GM19035 (cell line): ENCODE measurements around the gene PREB.
"Not testable (repeated sequence)": the region's sequence is repeated elsewhere in the genome, so short reads cannot be mapped to it uniquely, and the experiment has no call there.

ENCODE experiments used
- ATAC-seq: cut with Tn5 transposase; IDR thresholded peaks from one replicate; pipeline ENCODE4 v1.9.1; 2021; ENCODE audit not compliant: unreplicated experiment

PREB gene

DNA sequence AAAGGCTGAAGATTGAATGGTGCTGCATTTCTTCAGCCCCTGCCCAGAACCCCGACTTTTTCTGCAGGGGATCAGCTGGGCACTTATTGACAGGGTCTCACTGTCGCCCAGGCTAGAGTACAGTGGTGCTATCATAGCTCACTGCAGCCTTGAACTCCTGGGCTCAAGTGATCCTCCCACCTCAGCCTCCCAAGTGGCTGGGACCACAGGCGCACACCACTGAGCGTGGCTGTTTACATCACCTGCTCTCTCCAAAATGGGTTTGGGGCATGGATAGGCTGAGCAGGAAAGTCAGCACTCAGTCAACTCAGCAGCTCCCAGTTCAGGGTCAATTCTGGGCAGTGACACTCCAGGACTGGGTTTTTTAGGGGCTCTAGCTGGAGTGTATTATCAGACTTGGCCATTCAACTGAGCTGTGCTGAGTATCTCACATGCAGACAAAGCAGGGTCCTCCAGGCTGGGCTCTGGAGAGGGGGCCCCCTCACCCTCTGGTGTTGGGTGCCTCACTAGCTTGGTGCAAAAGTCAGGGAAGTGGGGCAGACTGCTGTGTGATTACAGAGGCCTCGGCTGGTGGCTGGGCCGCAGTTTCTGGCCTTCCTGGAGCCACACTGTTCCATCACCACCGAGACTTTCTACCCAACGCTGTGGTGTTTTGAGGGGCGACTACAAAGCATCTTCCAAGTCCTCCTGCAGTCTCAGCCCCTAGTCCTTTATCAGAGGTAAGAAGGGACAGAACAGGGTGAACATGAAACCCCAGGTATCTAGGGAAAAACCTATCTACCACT, 6.4 kb downstream of the PREB start:
- ATAC-seq, result no peak

GRCh38 chr2:27126252-27126710, 8.2 kb downstream of the PREB start:
- ATAC-seq, result no peak

DNA sequence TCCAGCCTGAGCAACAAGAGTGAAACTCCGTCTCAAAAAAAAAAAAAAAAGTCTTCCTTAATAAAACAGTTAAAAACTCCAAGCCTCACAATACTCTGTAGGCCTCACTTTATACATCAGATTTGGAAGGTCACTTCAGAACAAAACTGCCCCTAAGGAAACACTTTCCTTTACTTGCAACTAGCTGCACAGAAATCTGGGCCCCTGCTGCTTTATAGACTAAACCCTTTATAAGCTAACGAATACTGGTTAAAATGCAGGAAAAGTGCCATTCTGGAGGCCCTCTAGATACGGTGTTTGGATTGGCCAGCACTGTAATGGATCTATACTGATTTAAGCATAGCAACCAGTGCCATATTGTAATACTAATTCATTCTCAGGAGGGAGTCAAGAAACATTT, 9.3 kb downstream of the PREB start:
- ATAC-seq, result no peak

DNA sequence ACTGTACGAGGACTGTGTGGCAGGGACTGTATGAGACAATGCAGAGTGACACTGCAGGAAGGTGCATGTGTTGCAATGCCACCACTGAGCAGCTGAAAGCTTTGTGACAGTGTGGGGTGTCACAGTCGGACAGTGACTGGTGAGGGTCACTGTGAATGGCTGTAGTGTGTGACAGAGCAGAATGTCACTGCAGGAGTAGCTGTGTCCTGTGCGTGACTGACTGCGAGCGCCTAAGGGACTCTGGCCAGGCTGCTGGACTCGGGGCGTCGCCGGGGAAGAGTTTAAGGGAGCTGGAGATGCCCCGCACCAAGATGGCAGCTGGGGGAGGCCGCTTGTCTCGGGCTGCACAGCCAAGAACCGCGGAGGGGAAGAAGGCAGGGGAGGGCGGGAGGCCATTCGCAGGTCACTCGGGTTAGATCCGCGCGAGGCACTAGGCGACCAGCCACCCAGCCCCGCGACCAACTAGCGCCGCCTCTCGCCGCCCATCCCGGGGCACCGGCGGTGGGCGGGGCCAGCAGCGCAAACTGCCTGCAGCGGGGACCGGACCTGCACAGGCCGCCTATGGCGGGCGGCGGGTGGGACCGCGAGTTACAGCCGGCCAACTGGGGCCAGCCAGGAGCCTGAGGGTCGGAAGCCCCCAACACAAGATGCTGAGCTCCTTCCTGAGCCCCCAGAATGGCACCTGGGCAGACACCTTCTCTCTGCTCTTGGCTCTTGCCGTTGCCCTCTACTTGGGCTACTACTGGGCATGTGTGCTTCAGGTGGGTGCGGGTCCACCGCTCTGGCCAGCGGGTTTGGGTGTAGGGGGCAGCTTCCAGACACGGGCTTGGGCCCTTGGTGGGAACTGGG, 10.9 kb downstream of the PREB start, which contains the start of gene ABHD1:
TSS of gene ABHD1 (plus strand) at position 514 of the 849 bp plus-strand sequence. CDS start at position 648, 134 bp downstream.
- peak; percentile 59 for ATAC-seq

- no peak for ATAC-seq
Measured at GRCh38 chr2:27122791-27123190, 11.6 kb downstream of the PREB start.

DNA sequence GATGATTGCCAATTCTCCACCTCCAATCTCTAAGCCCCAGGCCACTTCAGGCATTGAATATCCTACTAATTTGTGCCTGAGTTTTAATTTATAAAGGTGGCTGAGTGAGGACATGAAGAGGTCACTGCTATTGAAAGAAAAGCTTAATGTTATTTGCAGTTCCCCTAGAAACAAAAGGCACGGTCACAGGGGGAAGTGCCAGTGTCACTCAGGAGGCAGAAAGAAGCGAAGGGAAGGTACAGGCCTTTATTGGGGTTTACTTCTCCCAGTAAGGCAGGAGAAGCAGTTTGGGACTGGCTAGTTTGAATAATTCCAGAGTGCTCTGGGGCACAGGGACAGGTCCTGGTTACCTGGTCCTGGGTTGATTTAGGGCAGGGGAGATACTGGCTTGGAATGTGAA, 12.5 kb downstream of the PREB start:
- ATAC-seq, result no peak

GRCh38 chr2:27119330-27119670, 15.1 kb downstream of the PREB start:
- not testable (repeated sequence) for ATAC-seq

- no peak for ATAC-seq
Measured at GRCh38 chr2:27118525-27119329, 15.7 kb downstream of the PREB start, which contains the start of gene CGREF1. Gene CGREF1 (minus strand): TSS chr2:27119128. CDS start chr2:27104366, 14,762 bp downstream.

DNA sequence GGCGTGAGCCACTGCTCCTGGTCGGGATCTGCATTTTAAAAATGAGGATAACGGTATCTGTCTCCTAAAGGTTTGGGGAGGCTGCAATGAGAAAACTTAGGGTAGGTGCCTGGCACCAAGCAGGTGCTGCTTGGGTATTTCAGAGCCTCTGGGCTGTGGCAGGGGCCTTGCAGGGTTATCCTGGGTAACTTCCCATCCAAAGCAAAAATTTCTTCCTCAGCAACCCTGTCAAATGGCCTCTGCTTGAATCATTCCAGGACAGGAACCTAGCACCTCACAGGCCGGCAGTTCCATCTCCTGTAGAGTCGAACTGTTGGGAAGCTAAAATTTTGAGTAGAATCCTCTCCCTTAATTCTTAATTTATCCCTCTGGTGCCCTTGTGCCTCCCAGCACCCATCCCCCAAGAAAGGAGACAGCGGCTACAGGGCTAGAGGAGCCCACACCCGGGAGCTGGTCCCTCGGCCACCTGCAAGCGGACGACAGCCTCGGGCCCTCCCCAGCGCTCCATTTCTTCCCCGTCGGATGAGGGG, 16.4 kb downstream of the PREB start:
- no peak for ATAC-seq

DNA sequence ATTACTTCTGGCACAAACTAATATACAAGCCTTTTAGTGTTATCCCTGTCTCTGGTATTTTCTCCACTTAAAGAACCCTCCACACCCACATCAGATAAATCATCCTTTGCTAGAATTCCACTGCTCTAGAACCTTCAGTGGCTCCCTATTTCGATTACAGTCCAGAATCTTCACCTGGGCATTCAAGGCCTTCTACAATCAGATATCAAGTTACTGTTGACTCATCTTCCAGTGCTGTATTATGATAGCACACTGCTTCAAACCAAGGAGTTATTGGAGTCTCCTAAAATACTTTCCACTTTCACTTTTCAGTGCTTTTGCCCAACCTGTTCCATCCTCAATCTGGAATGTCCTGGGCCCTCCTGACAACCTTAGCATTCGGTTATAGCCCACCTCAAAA, 18.9 kb downstream of the PREB start:
- ATAC-seq, result no peak

DNA sequence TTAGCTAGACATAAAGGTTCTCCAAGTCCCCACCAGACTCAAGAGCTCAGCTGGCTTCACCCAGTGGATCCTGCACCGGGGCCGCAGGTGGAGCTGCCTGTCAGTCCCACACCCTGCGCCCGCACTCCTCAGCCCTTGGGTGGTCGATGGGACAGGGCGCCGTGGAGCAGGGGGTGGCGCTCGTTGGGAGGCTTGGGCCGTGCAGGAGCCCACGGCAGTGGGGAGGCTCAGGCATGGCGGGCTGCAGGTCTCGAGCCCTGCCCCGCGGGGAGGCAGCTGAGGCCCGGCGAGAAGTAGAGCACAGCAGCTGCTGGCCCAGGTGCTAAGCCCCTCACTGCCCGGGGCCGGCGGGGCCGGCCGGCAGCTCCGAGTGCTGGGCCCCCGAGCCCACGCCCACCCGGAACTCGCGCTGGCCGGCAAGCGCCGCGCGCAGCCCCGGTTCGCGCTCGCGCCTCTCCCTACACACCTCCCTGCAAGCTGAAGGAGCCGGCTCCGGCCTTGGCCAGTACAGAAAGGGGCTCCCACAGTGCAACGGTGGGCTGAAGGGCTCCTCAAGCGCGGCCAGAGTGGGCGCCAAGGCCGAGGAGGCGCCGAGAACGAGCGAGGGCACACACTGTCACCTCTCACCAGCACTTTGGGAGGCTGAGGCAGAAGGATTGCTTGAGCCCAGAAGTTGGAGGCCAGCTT, 22.9 kb downstream of the PREB start:
- not testable (repeated sequence) for ATAC-seq

DNA sequence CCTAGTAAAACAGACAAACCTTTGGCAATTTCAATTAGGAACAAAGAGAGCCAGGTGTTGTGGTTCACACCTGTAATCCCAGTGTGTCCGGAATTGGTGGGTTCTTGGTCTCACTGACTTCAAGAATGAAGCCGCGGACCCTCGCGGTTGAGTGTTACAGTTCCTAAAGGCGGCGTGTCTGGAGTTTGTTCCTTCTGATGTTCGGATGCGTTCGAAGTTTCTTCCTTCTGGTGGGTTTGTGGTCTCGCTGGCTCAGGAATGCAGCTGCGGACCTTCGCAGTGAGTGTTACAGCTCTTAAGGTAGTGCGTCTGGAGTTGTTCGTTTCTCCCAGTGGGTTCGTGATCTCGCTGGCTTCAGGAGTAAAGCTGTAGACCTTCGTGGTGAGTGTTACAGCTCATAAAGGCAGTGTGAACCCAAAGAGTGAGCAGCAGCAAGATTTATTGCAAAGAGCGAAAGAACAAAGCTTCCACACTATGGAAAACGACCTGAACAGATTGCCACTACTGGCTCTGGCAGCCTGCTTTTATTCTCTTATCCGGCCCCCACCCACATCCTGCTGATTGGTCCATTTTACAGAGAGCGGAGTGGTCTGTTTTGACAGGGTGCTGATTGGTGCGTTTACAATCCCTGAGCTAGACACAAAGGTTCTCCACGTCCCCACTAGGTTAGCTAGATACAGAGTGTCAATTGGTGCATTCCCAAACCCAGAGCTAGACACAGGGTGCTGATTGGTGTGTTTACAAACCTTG, 23.7 kb downstream of the PREB start:
- ATAC-seq, result not testable (repeated sequence)

DNA sequence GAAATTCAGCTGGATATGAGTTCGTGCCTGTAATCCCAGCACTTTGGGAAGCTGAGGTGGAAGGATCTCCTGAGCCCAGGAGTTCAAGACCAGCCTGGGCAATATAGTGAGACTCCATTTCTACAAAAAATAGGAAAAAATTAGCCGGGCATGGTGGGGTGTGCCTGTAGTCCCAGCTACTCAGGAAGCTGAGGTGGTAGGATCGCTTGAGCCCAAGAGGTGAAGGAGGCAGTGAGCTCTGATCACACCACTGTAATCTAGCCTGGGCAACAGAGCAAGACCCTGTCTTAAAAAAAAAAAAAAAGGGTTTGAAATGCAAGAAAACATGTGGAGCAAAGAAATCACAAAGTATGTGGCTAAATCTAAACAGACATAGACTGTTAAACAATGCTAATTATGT, 25.4 kb downstream of the PREB start:
- ATAC-seq, result no peak

DNA sequence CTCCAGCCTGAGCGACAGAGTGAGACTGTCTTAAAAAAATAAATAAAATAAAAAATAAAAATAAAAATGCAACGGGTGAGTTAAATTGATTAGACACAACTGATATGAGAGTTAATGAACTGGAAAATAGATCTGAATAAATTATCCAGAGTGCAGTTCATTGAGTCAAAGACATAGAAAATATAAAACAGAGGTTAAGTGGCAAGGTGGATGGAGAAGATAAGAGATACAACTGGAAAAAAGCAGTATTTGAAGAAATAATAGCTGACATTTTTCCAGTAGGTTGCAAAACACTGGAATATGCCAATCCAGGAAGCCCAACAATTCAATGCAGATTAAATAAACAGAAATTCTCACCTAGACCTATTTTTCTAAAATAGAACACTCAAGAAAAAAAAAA, 26.2 kb downstream of the PREB start:
- ATAC-seq, result no peak

DNA sequence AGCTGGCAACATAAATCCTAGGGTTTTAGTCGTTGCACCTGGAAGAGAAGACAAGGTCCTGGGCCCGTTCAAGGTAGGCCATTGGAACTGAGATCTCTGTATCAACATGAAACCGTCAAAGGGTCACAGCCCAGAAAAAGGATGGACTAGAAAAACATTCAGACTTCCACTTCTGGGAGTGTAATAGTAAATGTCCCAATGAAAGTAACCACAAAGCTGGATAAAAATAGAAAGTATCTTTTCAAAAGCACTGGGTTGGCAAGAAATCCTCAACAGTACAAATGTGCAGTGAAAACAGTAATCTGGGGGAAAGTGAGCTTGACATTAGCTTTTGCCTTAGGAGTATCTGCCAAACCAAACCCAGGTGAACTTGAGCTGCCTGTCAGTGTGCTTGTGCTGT, 28.5 kb downstream of the PREB start:
- no peak for ATAC-seq

DNA sequence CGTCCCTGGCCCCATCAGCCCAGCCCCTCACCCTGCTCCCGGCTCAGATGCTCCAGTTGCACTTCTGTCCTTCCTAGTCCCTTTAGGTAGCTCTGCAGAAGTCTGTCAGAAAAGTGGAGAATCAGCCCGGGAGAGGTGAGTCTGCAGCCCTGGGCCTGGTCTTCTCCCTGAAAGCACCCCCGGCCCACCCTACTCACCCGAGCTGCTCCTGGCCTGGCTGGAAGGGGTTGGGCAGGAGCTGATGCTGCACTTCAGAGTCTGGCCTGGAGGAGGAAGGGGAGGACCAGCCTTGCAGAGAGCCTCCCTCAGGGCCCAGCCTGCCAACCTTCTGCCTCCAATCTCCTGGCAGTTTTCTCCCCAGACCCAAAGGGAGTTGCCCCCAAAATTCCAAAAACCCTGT, 32.1 kb downstream of the PREB start:
- no peak for ATAC-seq

DNA sequence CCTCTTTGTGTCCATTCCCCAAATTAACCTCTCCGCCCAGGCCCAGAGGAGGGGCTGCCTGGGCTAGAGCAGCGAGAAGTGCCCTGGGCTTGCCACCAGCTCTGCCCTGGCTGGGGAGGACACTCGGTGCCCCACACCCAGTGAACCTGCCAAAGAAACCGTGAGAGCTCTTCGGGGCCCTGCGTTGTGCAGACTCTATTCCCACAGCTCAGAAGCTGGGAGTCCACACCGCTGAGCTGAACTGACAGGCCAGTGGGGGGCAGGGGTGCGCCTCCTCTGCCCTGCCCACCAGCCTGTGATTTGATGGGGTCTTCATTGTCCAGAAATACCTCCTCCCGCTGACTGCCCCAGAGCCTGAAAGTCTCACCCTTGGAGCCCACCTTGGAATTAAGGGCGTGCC, 34.4 kb downstream of the PREB start:
- no peak for ATAC-seq

DNA sequence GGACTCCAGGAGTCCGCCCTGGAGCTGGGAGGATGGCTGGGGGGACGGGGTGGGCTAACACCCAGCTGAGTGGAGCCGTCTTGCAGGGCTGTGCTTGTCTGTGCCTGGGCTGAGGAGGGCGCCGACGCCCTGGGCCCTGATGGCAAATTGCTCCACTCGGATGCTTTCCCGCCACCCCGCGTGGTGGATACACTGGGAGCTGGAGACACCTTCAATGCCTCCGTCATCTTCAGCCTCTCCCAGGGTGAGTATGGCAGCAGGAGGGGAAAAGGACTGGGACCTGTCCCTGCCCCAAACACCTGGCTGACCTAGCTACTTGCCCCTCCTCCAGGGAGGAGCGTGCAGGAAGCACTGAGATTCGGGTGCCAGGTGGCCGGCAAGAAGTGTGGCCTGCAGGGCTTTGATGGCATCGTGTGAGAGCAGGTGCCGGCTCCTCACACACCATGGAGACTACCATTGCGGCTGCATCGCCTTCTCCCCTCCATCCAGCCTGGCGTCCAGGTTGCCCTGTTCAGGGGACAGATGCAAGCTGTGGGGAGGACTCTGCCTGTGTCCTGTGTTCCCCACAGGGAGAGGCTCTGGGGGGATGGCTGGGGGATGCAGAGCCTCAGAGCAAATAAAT, 35.0 kb downstream of the PREB start:
- no peak for ATAC-seq

DNA sequence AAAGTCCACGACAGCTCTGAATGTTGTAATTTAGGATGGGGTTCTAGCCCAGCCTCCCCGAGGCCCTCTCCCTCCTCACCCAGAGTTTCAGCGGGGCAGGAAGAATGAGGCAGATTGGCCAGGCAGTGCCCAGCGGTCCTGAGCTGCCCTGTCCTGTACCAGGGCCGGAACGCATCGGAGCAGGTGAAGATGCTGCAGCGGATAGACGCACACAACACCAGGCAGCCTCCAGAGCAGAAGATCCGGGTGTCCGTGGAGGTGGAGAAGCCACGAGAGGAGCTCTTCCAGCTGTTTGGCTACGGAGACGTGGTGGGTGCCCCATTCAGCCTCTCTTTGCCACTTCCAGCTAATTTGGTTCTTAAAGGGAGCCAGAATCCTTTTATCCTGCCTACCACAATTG, 37.1 kb downstream of the PREB start:
- ATAC-seq, result no peak
